Mammary epithelial cell (primary cell): Measurements from ENCODE around the gene AQP6.

Source experiments
- CTCF ChIP-seq, 2 donors: IDR thresholded peaks in 1 of 2; conservative IDR thresholded peaks in 1 of 2; 2 replicates each; pipeline ENCODE4 v1.5.1; 2011 to 2012; ENCODE audit warnings: inconsistent platforms in 2 of 2, low read length in 2 of 2, mild to moderate bottlenecking in 2 of 2, control low read depth in 1 of 2, low read depth in 1 of 2; ENCODE audit not compliant: insufficient read depth in 1 of 2; ENCODE audit errors: extremely low read depth in 1 of 2
- EZH2 ChIP-seq: IDR thresholded peaks from 2 replicates; pipeline ENCODE4 v1.6.1; 2012; ENCODE audit warnings: low read length, inconsistent platforms, borderline replicate concordance

DNA sequence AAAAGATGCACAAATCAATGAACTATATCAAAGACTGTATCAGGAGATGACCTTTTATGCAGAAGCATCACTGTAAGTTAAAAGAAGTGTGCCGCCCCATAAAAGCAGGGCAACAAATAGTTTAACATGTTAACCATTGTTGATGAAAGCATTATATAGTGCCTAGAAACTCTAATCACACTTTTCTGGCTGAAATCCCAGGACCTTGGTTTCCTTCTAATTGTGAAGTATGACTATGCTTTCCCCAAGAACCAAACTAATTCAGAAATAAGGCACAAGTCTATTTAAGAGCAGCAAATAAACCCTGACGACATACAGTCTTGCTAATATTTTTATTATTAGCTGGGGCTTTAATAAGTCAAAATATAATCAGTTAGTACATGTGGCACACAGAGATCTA, 30.8 kb downstream of the AQP6 start:
- TF ChIP-seq CTCF (conservative IDR thresholded peaks at IDR 0.05 in 1 of 2, IDR thresholded peaks at IDR 0.05 in 1 of 2; ENCODE audit: extremely low read depth in 1 of 2, insufficient read depth in 1 of 2, low read depth in 1 of 2, low read length in 2 of 2) (no peak), EZH2 (no peak)
